SK-N-SH (cell line): ENCODE results near the gene DGKH.

Experiments used
- CHD2 ChIP-seq: fragments of 150-350 bp; IDR thresholded peaks from 2 replicates; pipeline ENCODE4 v1.6.1; 2018; ENCODE audit warnings: low read length; ENCODE audit not compliant: partially characterized antibody
- CTCF ChIP-seq: fragments of 200-600 bp; sonication (generic); IDR thresholded peaks from 2 replicates; pipeline ENCODE4 v1.6.1; 2017; ENCODE audit warnings: antibody characterized with exemption, mild to moderate bottlenecking, moderate library complexity
- EP300 ChIP-seq, 2 experiments: IDR thresholded peaks; 2 replicates each; pipeline versions ENCODE4 v1.4.0 to v1.6.1; 2012; ENCODE audit warnings: borderline replicate concordance in 1 of 2, low read depth in 1 of 2, low read length in 1 of 2
- EZH2phosphoT487 ChIP-seq: fragments of 200-600 bp; sonication (generic); IDR thresholded peaks from 2 replicates; pipeline ENCODE4 v1.6.1; 2017; ENCODE audit warnings: low read depth, mixed run types, mild to moderate bottlenecking, antibody characterized with exemption, moderate library complexity, borderline replicate concordance
- GABPA ChIP-seq: IDR thresholded peaks from 2 replicates; pipeline ENCODE4 v1.4.0; 2012; ENCODE audit warnings: low read depth, mild to moderate bottlenecking
- GATA2 ChIP-seq: sonication (generic); formaldehyde crosslinking; IDR thresholded peaks from 2 replicates; pipeline ENCODE4 v1.5.0; 2020; ENCODE audit warnings: mild to moderate bottlenecking, missing genetic modification reagents
- MAX ChIP-seq: IDR thresholded peaks from 2 replicates; pipeline ENCODE4 v1.4.0; 2012; ENCODE audit warnings: low read depth
- RAD21 ChIP-seq: IDR thresholded peaks from 2 replicates; pipeline ENCODE4 v1.6.1; 2012; ENCODE audit warnings: mild to moderate bottlenecking, low read length
- RFX5 ChIP-seq: IDR thresholded peaks from 2 replicates; pipeline ENCODE4 v1.6.1; 2012; ENCODE audit warnings: mild to moderate bottlenecking, improper control_type of control experiment, low read length
- SIN3A ChIP-seq: IDR thresholded peaks from 2 replicates; pipeline ENCODE4 v1.6.1; 2012; ENCODE audit warnings: low read depth, mild to moderate bottlenecking, low read length, moderate library complexity, borderline replicate concordance
- SMC3 ChIP-seq: IDR thresholded peaks from 2 replicates; pipeline ENCODE4 v1.6.1; 2012; ENCODE audit warnings: low read depth, low read length, improper control_type of control experiment
- YY1 ChIP-seq: IDR thresholded peaks from 2 replicates; pipeline ENCODE4 v1.4.0; 2012; ENCODE audit warnings: low read depth, mild to moderate bottlenecking

- TF ChIP-seq YY1 (no peak), CTCF (no peak), EZH2phosphoT487 (no peak), SIN3A (no peak), GATA2 (CRISPR knock-in tag) (no peak), GABPA (no peak), CHD2 (no peak), RFX5 (no peak), MAX (no peak), EP300 (IDR thresholded peaks at IDR 0.05; ENCODE audit: borderline replicate concordance in 1 of 2, low read depth in 1 of 2, low read length in 1 of 2) (no peak), RAD21 (no peak), SMC3 (no peak)
Measured at GRCh38 chr13:42211704-42212464, 163.4 kb downstream of the DGKH start.
